Thyroid gland (tissue), 4 donors: ENCODE results near the gene LIMS2.

Experiments
- CTCF ChIP-seq, 6 experiments: fragments of 200-600 bp in 3 of 6; fragments of 450-650 bp in 3 of 6; sonication (generic) in 3 of 6; IDR thresholded peaks; one replicate each; pipeline ENCODE4 v1.5.1; 2016 to 2019; ENCODE audit warnings: antibody characterized with exemption in 6 of 6, mild to moderate bottlenecking in 2 of 6, inconsistent platforms in 1 of 6, moderate library complexity in 1 of 6
- POLR2A ChIP-seq, 2 donors: fragments of 450-650 bp; IDR thresholded peaks; one replicate each; pipeline ENCODE4 v1.6.1; 2017; ENCODE audit warnings: antibody characterized with exemption in 2 of 2, mild to moderate bottlenecking in 2 of 2, moderate library complexity in 1 of 2

DNA sequence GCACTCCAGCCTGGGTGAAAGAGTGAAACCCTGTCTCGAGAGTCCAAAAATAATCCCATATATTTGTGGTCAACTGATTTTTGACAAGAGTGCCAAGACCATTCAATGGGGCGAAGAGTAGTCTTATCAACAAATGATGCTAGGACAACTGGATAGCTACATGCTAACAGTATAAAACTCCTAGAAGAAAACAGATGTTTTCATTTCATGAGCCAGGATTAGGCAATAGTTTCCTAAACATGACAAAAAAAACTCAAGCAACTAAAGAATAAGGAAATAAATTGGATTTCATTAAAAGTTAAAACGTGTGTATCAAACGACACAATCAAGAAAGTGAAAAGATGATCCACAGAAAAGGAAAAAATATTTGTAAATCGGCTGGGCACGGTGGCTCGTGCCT, 6.3 kb downstream of the LIMS2 start:
- no peak for TF ChIP-seq CTCF (IDR thresholded peaks at IDR 0.05)
- no peak for TF ChIP-seq POLR2A (IDR thresholded peaks at IDR 0.05)
